ENCODE data around the gene FAM89A. TPM values are rescaled to one million over a fixed set of nuclear protein-coding genes. Genes with fewer than 3 reads are reported as not detected.

The FAM89A gene
- total and polyA plus RNA-seq, 9 of the 15 experiments (the other 6 are each of a cell fraction or from before 2014, with no cell fraction given) = 8.7 to 66.2 (median 43.3) TPM

- TF ChIP-seq ZNF398 (CRISPR knock-in tag; IDR thresholded peaks at IDR 0.05) (no peak), ADNP (tag; IDR thresholded peaks at IDR 0.05) (no peak), CCNT2 (IDR thresholded peaks at IDR 0.05; ENCODE audit: borderline replicate concordance, extremely low read depth, insufficient read length, low read depth, low read length) (no peak), MYC (IDR thresholded peaks at IDR 0.05; ENCODE audit: low read depth, low read length) (no peak), MYC (CRISPR knock-in tag; IDR thresholded peaks at IDR 0.05; ENCODE audit: borderline replicate concordance, low read depth) (no peak), NR2C2 (CRISPR knock-in tag; IDR thresholded peaks at IDR 0.05) (no peak), NR2C2 (tag; IDR thresholded peaks at IDR 0.05) (no peak), TRIM24 (IDR thresholded peaks at IDR 0.05) (no peak), SP2 (IDR thresholded peaks at IDR 0.05; ENCODE audit: extremely low read depth, low read depth, low read length, poor library complexity, severe bottlenecking) (no peak), ELF2 (CRISPR knock-in tag; IDR thresholded peaks at IDR 0.05) (no peak), JUND (IDR thresholded peaks at IDR 0.05; ENCODE audit: borderline replicate concordance, low read depth, low read length) (peak; percentile 40; the same call in 1 of the 2 replicates), JUND (tag; IDR thresholded peaks at IDR 0.05; ENCODE audit: borderline replicate concordance, low read depth, low read length) (peak; percentile 53; the same call in 1 of the 3 replicates), ZNF318 (IDR thresholded peaks at IDR 0.05; ENCODE audit: borderline replicate concordance in 1 of 2, low read depth in 1 of 2) (no peak), L3MBTL2 (IDR thresholded peaks at IDR 0.05) (no peak), ATF7 (IDR thresholded peaks at IDR 0.05) (peak; percentile 89)
These were observed 22.6 kb upstream of the FAM89A start (continued) for GRCh38 chr1:231062500-231063270.

All from K562 (cell line).